GM18519 (cell line): Measurements from ENCODE around the gene RBM20.

ENCODE experiments used
- ATAC-seq: cut with Tn5 transposase; IDR thresholded peaks from one replicate; pipeline ENCODE4 v1.9.1; 2021; ENCODE audit warnings: mild to moderate bottlenecking, moderate library complexity; ENCODE audit not compliant: unreplicated experiment, low FRiP score

The RBM20 gene

GRCh38 chr10:110777017-110777416 lies 132.9 kb downstream of the RBM20 start:
- no peak for ATAC-seq

- ATAC-seq: no peak
These were observed 133.5 kb downstream of the RBM20 start for GRCh38 chr10:110777661-110778060.

- no peak for ATAC-seq
These were observed 134.1 kb downstream of the RBM20 start for GRCh38 chr10:110778211-110778610.

GRCh38 chr10:110779489-110779888 lies 135.4 kb downstream of the RBM20 start:
- no peak for ATAC-seq

GRCh38 chr10:110780704-110781103 lies 136.6 kb downstream of the RBM20 start:
- ATAC-seq: no peak

GRCh38 chr10:110781139-110781538 lies 137.0 kb downstream of the RBM20 start:
- no peak for ATAC-seq

GRCh38 chr10:110782616-110783015 lies 138.5 kb downstream of the RBM20 start:
- no peak for ATAC-seq

- no peak for ATAC-seq
These were observed 139.5 kb downstream of the RBM20 start for GRCh38 chr10:110783509-110784107.

GRCh38 chr10:110784198-110784597 lies 140.1 kb downstream of the RBM20 start:
- ATAC-seq: no peak

GRCh38 chr10:110786172-110786571 lies 142.0 kb downstream of the RBM20 start:
- no peak for ATAC-seq

- no peak for ATAC-seq
These were observed 144.7 kb downstream of the RBM20 start for GRCh38 chr10:110788620-110789385.

GRCh38 chr10:110789604-110790433 lies 145.7 kb downstream of the RBM20 start:
- no peak for ATAC-seq

GRCh38 chr10:110790913-110791506 lies 146.9 kb downstream of the RBM20 start:
- no peak for ATAC-seq

- no peak for ATAC-seq
These were observed 147.5 kb downstream of the RBM20 start for GRCh38 chr10:110791541-110792073.

GRCh38 chr10:110792476-110793125 lies 148.5 kb downstream of the RBM20 start:
- no peak for ATAC-seq

GRCh38 chr10:110793128-110793812 lies 149.1 kb downstream of the RBM20 start:
- ATAC-seq: no peak

- no peak for ATAC-seq
These were observed 149.8 kb downstream of the RBM20 start for GRCh38 chr10:110793886-110794285.

GRCh38 chr10:110794808-110795207 lies 150.7 kb downstream of the RBM20 start:
- ATAC-seq: no peak

- no peak for ATAC-seq
These were observed 153.3 kb downstream of the RBM20 start for GRCh38 chr10:110797416-110797815.

- ATAC-seq: no peak
These were observed 154.2 kb downstream of the RBM20 start for GRCh38 chr10:110798340-110798739.
